ENCODE measurements around the gene TESPA1.

The TESPA1 gene

DNA sequence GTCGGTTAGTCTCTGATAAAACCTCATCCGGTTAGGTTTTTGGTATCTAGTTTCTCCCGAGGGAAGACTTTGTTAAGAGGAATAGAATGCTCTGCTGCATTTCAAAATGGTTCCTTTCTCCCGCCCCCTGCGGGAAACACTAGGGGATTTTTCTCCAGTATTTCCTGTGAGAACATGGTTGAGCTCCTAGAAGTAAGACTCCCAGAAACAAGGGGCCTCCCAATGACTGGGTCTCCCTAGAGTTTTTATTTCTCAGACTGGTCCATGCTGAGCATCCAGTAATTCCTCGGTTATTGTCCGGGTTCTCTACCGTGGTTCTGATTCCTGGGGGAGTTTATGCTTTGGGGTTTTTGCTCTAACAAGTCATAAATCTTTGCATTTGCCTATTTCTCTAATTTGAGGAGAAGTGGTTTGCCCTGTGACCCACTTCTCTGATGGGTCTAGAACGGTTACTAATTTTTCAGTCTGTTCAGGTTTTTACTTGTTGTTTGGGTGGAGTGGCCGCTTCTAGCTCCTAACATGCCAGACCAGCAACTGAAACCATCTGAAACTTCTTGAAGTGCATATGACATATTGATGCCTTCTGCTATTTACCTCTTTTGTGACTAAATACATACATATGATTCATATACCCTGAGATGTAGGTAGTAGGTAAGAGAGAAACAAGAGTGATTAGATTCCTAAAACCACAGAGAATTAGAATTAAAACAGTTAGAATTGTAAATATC is 25.1 kb downstream of the TESPA1 start:
- DNase-seq (ENCODE audit: low read depth, low spot score) = no peak
- TF ChIP-seq, protein P1, sequence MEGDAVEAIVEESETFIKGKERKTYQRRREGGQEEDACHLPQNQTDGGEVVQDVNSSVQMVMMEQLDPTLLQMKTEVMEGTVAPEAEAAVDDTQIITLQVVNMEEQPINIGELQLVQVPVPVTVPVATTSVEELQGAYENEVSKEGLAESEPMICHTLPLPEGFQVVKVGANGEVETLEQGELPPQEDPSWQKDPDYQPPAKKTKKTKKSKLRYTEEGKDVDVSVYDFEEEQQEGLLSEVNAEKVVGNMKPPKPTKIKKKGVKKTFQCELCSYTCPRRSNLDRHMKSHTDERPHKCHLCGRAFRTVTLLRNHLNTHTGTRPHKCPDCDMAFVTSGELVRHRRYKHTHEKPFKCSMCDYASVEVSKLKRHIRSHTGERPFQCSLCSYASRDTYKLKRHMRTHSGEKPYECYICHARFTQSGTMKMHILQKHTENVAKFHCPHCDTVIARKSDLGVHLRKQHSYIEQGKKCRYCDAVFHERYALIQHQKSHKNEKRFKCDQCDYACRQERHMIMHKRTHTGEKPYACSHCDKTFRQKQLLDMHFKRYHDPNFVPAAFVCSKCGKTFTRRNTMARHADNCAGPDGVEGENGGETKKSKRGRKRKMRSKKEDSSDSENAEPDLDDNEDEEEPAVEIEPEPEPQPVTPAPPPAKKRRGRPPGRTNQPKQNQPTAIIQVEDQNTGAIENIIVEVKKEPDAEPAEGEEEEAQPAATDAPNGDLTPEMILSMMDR (IDR thresholded peaks at IDR 0.05; ENCODE audit: low read depth, low read length) = no peak
- no peak overlapping the region for H3K4me3 ChIP-seq (ENCODE audit: low read depth, low read length)
- in situ Hi-C loops (cut with HindIII; ENCODE audit: low sequenced_read_pairs) = no loop called here

DNA sequence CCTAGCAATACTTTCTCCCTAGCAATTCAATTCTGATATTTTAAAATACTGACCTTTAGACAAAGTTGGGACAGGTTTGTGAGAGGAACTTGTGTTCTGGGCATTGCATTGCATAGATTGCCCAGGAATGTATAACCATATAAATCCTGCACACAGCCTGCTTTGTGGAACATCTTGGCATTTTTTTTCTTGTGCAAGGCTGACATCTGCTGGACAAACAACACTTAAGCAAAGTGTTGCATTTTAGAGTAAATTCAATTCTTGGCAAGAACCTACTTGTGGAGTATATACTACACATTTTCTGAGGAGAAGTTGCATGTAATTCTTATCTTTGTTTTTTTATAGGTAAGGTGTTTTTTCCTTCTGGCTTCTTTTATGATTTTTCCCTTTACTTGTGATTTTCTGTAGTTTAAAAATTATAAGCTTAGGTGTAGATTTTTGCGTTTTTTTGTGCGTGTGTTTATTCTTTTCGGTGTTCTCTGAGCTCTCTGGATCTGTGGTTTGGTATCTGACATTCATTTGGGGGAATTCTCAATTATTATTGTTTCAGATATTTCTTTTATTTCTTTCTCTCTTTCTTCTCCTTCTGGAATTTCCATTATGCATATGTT is 26.4 kb downstream of the TESPA1 start:
- in situ Hi-C loops (cut with HindIII; ENCODE audit: low sequenced_read_pairs) = no loop called here
- peak; percentile 75 for DNase-seq (ENCODE audit: low read depth, low spot score)
- no peak overlapping the region for H3K4me3 ChIP-seq (ENCODE audit: low read depth, low read length)
- TF ChIP-seq, protein P1 (IDR thresholded peaks at IDR 0.05; ENCODE audit: low read depth, low read length) = peak; percentile 56

DNA sequence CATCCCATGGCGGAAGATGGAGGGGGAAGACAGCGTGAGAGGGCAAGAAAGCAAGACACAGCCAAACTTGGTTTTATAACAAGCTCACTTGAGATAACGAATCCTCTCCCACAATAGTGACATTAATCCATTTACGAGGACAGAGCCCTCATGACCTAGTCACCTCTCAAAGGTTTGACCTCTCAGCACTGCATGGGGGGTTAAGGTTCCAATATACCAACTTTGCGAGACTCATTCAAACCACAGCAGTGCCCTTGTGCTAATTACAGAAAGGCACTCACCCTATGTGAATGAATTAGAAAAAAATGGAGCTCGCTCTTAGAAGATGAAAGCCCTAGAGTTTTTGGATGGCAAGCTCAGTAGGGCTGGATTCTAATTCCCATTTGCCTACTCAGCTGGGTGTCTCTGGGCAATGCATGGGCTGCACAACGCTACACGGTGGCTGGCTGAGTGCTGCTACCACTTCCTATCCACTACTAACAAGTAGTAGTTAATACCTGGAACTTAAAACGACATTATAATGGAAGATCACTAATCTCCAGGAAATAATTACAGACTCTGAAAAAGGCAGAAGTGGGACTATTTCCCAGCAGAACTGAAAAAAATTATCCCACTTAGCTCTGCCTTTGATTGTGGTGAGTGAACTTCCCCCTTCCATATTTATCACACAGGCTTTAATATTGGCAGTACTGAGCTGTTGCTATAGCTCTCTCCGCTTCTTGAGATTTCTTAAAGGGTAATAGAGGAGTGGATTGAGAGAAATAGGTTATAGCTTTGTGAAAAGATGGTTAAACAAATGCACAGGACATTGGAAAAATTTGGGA is 27.5 kb downstream of the TESPA1 start:
- DNase-seq (ENCODE audit: low read depth, low spot score) = no peak
- no peak overlapping the region for H3K4me3 ChIP-seq (ENCODE audit: low read depth, low read length)
- in situ Hi-C loops (cut with HindIII; ENCODE audit: low sequenced_read_pairs) = no loop called here
- TF ChIP-seq, protein P1 (IDR thresholded peaks at IDR 0.05; ENCODE audit: low read depth, low read length) = no peak

DNA sequence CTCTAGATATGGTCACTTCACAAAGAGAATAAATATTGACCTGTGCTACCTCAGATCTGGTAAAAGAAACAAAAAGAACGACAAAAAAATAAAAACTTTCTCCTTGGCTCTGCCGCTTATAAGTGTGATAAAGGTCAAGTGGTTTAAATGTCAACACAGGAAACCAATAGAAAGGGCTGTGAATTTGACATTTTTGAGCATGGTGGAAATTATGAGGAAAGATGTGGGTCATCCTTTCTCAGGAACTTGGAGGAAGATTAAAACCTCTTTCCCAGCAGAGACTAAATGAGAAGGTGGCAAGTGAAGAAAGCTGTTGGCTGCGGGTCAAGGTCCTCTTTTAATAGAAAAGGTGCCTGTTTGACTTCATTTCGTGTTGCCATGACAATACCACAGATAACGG is 28.2 kb downstream of the TESPA1 start:
- in situ Hi-C loops (cut with HindIII; ENCODE audit: low sequenced_read_pairs) = no loop called here
- DNase-seq (ENCODE audit: low read depth, low spot score) = no peak
- no peak overlapping the region for H3K4me3 ChIP-seq (ENCODE audit: low read depth, low read length)
- TF ChIP-seq, protein P1 (IDR thresholded peaks at IDR 0.05; ENCODE audit: low read depth, low read length) = no peak

DNA sequence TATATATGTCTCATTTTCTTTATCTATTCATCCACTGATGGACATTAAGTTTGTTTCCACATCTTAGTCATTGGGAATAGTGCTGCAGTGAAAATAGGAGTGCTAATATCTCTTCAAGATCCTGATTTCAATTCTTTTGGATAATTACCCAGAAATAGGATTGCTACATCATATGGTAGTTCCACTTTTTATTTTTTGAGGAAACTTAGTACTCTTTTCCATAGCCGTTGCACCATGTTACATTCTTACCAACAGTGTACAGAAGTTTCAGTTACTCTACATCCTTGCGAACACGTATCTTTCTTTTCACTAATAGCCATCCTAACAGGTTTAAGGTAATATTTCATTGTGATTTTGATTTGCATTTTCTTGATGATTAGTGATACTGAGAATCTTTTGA is 29.8 kb downstream of the TESPA1 start:
- no peak overlapping the region for H3K4me3 ChIP-seq (ENCODE audit: low read depth, low read length)
- in situ Hi-C loops (cut with HindIII; ENCODE audit: low sequenced_read_pairs) = no loop called here
- no peak for DNase-seq (ENCODE audit: low read depth, low spot score)
- TF ChIP-seq, protein P1 (IDR thresholded peaks at IDR 0.05; ENCODE audit: low read depth, low read length) = no peak

DNA sequence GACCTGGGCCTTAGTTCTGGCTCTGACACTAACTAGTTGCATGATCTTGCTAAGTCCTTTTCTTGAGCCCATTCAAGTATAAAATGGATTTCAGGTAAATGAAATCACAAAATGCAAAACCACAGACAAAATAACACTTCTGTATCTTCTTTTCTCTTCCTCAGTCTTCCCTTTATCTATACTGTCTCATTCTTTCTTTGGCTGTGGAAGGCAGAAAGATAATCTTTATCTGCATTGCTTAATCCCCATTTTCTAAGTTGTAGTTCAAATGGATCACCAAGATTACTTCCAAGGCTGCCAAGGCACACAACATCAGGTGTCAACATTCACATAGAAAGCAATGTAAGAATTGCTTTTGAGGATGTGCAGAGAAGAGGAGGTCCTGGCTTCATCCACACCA is 30.3 kb downstream of the TESPA1 start:
- TF ChIP-seq, protein P1 (IDR thresholded peaks at IDR 0.05; ENCODE audit: low read depth, low read length) = no peak
- no peak for DNase-seq (ENCODE audit: low read depth, low spot score)
- H3K4me3 ChIP-seq (ENCODE audit: low read depth, low read length) = no peak overlapping the region
- in situ Hi-C loops (cut with HindIII; ENCODE audit: low sequenced_read_pairs) = no loop called here
